ENCODE results near the gene PRMT2. TPM values are rescaled to one million over a fixed set of nuclear protein-coding genes. Genes with fewer than 3 reads are reported as not detected.

The PRMT2 gene
- total and polyA plus RNA-seq, 11 donors, result 27.3 to 74.8 (median 53.1) TPM

GRCh38 chr21:46636550-46637285 is 1.2 kb downstream of the PRMT2 start:
- intact Hi-C loops (cut with DNase I), result no loop called here
- Histone ChIP-seq H3K4me3 (peak overlapping the region in 11 of 12 donors; percentile 65 to 99 (median 82)), H3K36me3 (peaks cover 0 to 28% (median 16%) of the 10 kb centered on the region in 9 donors), H3K9me3 (no peaks in the 10 kb centered on the region), H3K4me1 (peaks cover 0 to 51% (median 41%) of the 10 kb centered on the region in 12 donors), H3K27me3 (no peaks in the 10 kb centered on the region), H3K27ac (peak overlapping the region in 7 of 12 donors; percentile 96 to 99 (median 98))
- DNase-seq (no peak), ATAC-seq (no peak)
- TF ChIP-seq POLR2A (IDR thresholded peaks at IDR 0.05) (no peak), CTCF (IDR thresholded peaks at IDR 0.05) (no peak)
- 57 to 70% (median 63%) methylated on average over 7 of the region's 7 CpGs for WGBS, 4 donors

- no peak for ATAC-seq
- WGBS, 4 donors, result 28 to 37% (median 34%) methylated on average over 3 of the region's 3 CpGs
- TF ChIP-seq POLR2A (IDR thresholded peaks at IDR 0.05) (no peak), CTCF (IDR thresholded peaks at IDR 0.05) (no peak)
- H3K27ac ChIP-seq, result peak overlapping the region in 2 of 12 donors; percentile 12 to 99
- peaks cover 0 to 43% (median 29%) of the 10 kb centered on the region in 9 donors for H3K36me3 ChIP-seq
- intact Hi-C loops (cut with DNase I), result no loop called here
- H3K27me3 ChIP-seq, result no peaks in the 10 kb centered on the region
- no peaks in the 10 kb centered on the region for H3K9me3 ChIP-seq
- peak overlapping the region in 5 of 12 donors; percentile 8 to 97 (median 14) for H3K4me3 ChIP-seq
- DNase-seq, result no peak
- H3K4me1 ChIP-seq, result peaks cover 0 to 51% (median 44%) of the 10 kb centered on the region in 12 donors
These were observed 2.7 kb downstream of the PRMT2 start for GRCh38 chr21:46637952-46638746.

GRCh38 chr21:46639489-46640386 is 4.3 kb downstream of the PRMT2 start:
- DNase-seq (no peak), ATAC-seq (no peak)
- no peaks in the 10 kb centered on the region for H3K9me3 ChIP-seq
- peaks cover 0 to 58% (median 45%) of the 10 kb centered on the region in 9 donors for H3K36me3 ChIP-seq
- TF ChIP-seq CTCF (IDR thresholded peaks at IDR 0.05), result peak; percentile 20 to 53 (median 37)
- no peak for TF ChIP-seq POLR2A (IDR thresholded peaks at IDR 0.05)
- intact Hi-C loops (cut with DNase I), result no loop called here
- peaks cover 0 to 48% (median 42%) of the 10 kb centered on the region in 12 donors for H3K4me1 ChIP-seq
- H3K27me3 ChIP-seq, result no peaks in the 10 kb centered on the region
- H3K27ac ChIP-seq, result no peak overlapping the region
- H3K4me3 ChIP-seq, result peak overlapping the region in 1 of 12 donors; percentile 97
- WGBS, 4 donors, result 84 to 88% (median 85%) methylated on average over 8 of the region's 8 CpGs

All from heart left ventricle (tissue), 16 donors.